ENCODE data around the gene DRC7. TPM values are rescaled to one million over a fixed set of nuclear protein-coding genes. Genes with fewer than 3 reads are reported as not detected.

The DRC7 gene
- polyA plus RNA-seq, 1 donor from 2014 or later = 1.4 TPM

DNA sequence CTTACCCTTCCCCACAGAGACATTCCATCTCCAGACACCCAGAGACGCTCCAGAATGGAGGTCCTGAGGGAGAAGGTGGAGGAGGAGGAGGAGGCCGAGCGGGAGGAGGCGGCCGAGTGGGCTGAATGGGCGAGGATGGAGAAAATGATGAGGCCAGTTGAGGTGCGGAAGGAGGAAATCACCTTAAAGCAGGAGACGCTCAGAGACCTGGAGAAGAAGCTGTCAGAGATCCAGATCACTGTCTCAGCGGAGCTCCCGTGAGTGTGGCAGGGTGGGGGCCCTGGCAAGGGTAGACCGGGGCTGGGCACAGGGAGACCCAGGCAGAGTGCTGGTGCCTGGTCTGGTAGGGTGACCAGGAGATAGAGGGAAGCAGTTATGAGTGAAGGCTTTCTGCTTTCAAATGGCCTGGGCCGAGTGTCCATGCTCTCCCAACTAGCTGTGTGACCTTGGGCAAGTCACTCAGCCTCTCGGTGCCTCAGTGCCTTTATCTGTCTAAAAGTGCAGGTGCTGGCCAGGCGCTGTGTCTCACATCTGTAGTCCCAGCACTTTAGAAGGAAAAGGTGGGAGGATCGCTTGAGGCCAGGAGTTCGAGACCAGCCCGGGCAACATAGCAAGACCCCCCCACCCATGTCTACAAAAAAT lies 3.4 kb downstream of the DRC7 start:
- H3K9me3 ChIP-seq (ENCODE audit: low read length) = no peaks in the 10 kb centered on the region
- H3K4me3 ChIP-seq (ENCODE audit: low read length) = no peak overlapping the region
- no peak overlapping the region for H3K9ac ChIP-seq (ENCODE audit: low read length)
- H3K4me2 ChIP-seq (ENCODE audit: low read length) = no peak overlapping the region
- H3K79me2 ChIP-seq (replicated peaks; ENCODE audit: insufficient read depth, low read length) = no peaks in the 10 kb centered on the region
- no peak overlapping the region for H3K27ac ChIP-seq (ENCODE audit: low read length)
- no peaks in the 10 kb centered on the region for H3K9me2 ChIP-seq (ENCODE audit: insufficient read depth, low read length)
- no peaks in the 10 kb centered on the region for H3F3A ChIP-seq (ENCODE audit: insufficient read depth, low read length, poor library complexity, severe bottlenecking)
- TF ChIP-seq, protein P1, sequence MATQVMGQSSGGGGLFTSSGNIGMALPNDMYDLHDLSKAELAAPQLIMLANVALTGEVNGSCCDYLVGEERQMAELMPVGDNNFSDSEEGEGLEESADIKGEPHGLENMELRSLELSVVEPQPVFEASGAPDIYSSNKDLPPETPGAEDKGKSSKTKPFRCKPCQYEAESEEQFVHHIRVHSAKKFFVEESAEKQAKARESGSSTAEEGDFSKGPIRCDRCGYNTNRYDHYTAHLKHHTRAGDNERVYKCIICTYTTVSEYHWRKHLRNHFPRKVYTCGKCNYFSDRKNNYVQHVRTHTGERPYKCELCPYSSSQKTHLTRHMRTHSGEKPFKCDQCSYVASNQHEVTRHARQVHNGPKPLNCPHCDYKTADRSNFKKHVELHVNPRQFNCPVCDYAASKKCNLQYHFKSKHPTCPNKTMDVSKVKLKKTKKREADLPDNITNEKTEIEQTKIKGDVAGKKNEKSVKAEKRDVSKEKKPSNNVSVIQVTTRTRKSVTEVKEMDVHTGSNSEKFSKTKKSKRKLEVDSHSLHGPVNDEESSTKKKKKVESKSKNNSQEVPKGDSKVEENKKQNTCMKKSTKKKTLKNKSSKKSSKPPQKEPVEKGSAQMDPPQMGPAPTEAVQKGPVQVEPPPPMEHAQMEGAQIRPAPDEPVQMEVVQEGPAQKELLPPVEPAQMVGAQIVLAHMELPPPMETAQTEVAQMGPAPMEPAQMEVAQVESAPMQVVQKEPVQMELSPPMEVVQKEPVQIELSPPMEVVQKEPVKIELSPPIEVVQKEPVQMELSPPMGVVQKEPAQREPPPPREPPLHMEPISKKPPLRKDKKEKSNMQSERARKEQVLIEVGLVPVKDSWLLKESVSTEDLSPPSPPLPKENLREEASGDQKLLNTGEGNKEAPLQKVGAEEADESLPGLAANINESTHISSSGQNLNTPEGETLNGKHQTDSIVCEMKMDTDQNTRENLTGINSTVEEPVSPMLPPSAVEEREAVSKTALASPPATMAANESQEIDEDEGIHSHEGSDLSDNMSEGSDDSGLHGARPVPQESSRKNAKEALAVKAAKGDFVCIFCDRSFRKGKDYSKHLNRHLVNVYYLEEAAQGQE (IDR thresholded peaks at IDR 0.05; ENCODE audit: borderline replicate concordance) = no peak
- TF ChIP-seq, protein P2, sequence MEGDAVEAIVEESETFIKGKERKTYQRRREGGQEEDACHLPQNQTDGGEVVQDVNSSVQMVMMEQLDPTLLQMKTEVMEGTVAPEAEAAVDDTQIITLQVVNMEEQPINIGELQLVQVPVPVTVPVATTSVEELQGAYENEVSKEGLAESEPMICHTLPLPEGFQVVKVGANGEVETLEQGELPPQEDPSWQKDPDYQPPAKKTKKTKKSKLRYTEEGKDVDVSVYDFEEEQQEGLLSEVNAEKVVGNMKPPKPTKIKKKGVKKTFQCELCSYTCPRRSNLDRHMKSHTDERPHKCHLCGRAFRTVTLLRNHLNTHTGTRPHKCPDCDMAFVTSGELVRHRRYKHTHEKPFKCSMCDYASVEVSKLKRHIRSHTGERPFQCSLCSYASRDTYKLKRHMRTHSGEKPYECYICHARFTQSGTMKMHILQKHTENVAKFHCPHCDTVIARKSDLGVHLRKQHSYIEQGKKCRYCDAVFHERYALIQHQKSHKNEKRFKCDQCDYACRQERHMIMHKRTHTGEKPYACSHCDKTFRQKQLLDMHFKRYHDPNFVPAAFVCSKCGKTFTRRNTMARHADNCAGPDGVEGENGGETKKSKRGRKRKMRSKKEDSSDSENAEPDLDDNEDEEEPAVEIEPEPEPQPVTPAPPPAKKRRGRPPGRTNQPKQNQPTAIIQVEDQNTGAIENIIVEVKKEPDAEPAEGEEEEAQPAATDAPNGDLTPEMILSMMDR (IDR thresholded peaks at IDR 0.05; ENCODE audit: poor library complexity, severe bottlenecking) = no peak
- TF ChIP-seq MXI1 (conservative IDR thresholded peaks at IDR 0.05; ENCODE audit: poor library complexity, severe bottlenecking) (no peak), SMC3 (conservative IDR thresholded peaks at IDR 0.05; ENCODE audit: poor library complexity) (no peak), TAF1 (IDR thresholded peaks at IDR 0.05; ENCODE audit: low read depth) (no peak), POLR2AphosphoS5 (IDR thresholded peaks at IDR 0.05) (no peak), EZH2 (IDR thresholded peaks at IDR 0.05; ENCODE audit: borderline replicate concordance, insufficient read depth, low read length, poor library complexity, severe bottlenecking) (no peak), EP300 (conservative IDR thresholded peaks at IDR 0.05; ENCODE audit: poor library complexity, severe bottlenecking) (no peak), RAD21 (conservative IDR thresholded peaks at IDR 0.05) (no peak)
- no peaks in the 10 kb centered on the region for H4K20me1 ChIP-seq (ENCODE audit: insufficient read depth)
- no peaks in the 10 kb centered on the region for H3K27me3 ChIP-seq (ENCODE audit: insufficient read depth, low read depth, low read length)
- H3K36me3 ChIP-seq (ENCODE audit: insufficient read depth, low read length) = no peaks in the 10 kb centered on the region
- H2AFZ ChIP-seq (ENCODE audit: low read depth, low read length) = no peak overlapping the region

DNA sequence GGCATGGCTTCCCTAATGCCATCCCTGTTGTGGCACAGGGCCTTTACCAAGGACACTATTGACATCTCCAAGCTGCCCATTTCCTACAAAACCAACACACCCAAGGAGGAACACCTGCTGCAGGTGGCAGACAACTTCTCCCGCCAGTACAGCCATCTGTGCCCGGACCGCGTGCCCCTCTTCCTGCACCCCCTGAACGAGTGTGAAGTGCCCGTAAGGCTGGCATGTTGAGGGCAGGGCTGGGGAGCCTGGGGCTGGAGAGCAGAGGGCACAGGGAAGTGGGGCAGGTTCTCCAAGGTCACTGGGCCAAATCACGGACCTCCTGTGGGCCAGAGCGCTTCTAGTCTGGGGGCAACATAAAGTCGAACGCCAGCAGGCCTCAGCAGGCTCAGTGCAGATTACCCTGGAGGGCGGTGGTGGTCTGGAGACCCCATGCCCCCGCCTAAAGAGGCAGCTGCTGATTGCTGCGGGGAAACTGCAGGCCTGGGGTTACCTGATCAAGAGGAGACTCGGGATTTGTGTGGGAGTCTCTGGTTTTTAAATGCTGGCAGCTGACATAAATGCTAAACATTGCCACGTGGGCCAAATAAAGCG lies 4.3 kb downstream of the DRC7 start:
- Histone ChIP-seq H3K4me3 (ENCODE audit: low read length) (no peak overlapping the region), H3F3A (ENCODE audit: insufficient read depth, low read length, poor library complexity, severe bottlenecking) (no peaks in the 10 kb centered on the region), H3K9me2 (ENCODE audit: insufficient read depth, low read length) (no peaks in the 10 kb centered on the region), H3K27me3 (ENCODE audit: insufficient read depth, low read depth, low read length) (no peaks in the 10 kb centered on the region), H3K79me2 (replicated peaks; ENCODE audit: insufficient read depth, low read length) (no peaks in the 10 kb centered on the region), H2AFZ (ENCODE audit: low read depth, low read length) (no peak overlapping the region), H3K27ac (ENCODE audit: low read length) (no peak overlapping the region), H3K36me3 (ENCODE audit: insufficient read depth, low read length) (no peaks in the 10 kb centered on the region), H3K9ac (ENCODE audit: low read length) (no peak overlapping the region), H3K4me2 (ENCODE audit: low read length) (no peak overlapping the region), H3K9me3 (ENCODE audit: low read length) (no peaks in the 10 kb centered on the region), H4K20me1 (ENCODE audit: insufficient read depth) (no peaks in the 10 kb centered on the region)
- no peak for TF ChIP-seq EP300 (conservative IDR thresholded peaks at IDR 0.05; ENCODE audit: poor library complexity, severe bottlenecking)
- no peak for TF ChIP-seq RAD21 (conservative IDR thresholded peaks at IDR 0.05)
- TF ChIP-seq TAF1 (IDR thresholded peaks at IDR 0.05; ENCODE audit: low read depth) = no peak
- no peak for TF ChIP-seq SMC3 (conservative IDR thresholded peaks at IDR 0.05; ENCODE audit: poor library complexity)
- no peak for TF ChIP-seq POLR2AphosphoS5 (IDR thresholded peaks at IDR 0.05)
- no peak for TF ChIP-seq EZH2 (IDR thresholded peaks at IDR 0.05; ENCODE audit: borderline replicate concordance, insufficient read depth, low read length, poor library complexity, severe bottlenecking)
- TF ChIP-seq, protein P1 (IDR thresholded peaks at IDR 0.05; ENCODE audit: borderline replicate concordance) = no peak
- no peak for TF ChIP-seq MXI1 (conservative IDR thresholded peaks at IDR 0.05; ENCODE audit: poor library complexity, severe bottlenecking)
- TF ChIP-seq, protein P2 (IDR thresholded peaks at IDR 0.05; ENCODE audit: poor library complexity, severe bottlenecking) = no peak

All from neural cell (in vitro differentiated cells).